NOMO-1 treated with DMSO at 0.1 percent for 48 hours (cell line): ENCODE data around the gene HK2.
"Not testable (repeated sequence)": the region's sequence is repeated elsewhere in the genome, so short reads cannot be mapped to it uniquely, and the experiment has no call there.

Source experiments
- DNase-seq: peaks from one replicate; lab custom pipeline; 2025; ENCODE audit not compliant: unreplicated experiment; lab: John Stamatoyannopoulos, UW

The HK2 gene

DNA sequence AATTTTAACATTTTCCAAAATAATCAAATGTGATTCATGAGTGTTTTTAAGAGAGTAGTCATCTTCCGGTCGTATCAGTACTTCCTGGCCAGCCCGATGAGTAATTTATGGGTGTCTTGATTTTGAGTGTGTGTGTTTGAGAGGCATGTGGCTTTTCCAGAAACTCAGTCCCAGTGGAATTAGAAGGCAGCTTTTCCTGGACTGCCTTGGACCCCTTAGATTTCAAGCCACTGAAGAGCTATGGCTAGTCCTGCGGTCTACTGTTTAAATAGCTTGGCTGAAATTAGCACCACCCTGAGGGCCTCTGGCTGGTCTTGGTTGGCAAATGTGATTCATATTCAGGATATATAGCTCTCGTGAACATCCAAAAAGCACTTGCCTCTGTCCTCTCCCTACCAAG is 59.4 kb downstream of the HK2 start:
- DNase-seq, result no peak

DNA sequence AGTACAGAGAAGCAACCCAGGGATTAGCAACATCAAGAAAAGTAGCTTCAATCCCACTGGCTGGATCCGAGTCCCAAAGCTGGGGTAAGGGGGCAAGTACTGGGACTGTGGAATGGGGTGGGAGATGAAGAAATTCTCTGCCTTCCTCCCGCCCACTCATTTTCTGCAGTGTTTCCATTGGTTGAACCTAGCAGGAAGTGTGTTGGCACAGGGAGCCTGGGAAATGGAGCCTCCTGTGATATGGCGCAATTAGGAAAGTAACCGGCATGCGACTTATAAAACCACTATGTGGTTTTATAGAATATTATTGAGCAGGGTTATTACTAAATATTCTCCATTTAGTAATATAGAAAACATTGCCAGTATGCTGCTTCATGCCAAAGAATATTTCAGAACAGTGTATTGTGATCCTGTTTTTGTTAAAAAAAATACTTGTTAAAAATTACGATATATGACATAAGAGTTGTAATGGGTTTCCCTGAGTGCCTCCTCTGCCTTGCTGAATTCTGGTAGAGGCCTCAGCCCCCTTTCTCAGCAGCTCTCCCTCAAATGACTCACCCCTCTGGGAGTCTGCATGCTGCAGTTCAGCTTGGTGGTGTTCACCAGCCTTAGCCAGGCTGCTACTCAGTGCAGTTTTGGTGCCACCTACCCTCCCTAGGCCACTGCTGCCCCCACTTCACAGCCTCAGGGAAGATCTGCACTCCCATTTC is 60.5 kb downstream of the HK2 start:
- no peak for DNase-seq

DNA sequence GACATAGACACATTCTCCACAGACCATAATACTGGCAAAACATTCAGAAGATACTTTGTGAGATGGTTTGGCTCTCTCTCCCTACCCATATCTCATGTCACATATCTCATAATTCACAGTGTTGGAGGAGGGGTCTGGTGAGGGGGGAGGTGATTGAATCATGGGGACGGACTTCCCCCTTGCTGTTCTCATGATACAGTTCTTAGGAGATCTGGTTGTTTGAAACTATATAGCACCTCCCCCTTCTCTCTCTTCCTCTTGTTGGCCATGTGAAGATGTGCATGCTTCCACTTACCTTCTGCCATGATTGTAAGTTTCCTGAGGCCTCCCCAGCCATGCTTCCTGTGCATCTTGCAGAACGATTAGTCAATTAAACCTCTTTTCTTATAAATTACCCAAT is 61.1 kb downstream of the HK2 start:
- no peak for DNase-seq

DNA sequence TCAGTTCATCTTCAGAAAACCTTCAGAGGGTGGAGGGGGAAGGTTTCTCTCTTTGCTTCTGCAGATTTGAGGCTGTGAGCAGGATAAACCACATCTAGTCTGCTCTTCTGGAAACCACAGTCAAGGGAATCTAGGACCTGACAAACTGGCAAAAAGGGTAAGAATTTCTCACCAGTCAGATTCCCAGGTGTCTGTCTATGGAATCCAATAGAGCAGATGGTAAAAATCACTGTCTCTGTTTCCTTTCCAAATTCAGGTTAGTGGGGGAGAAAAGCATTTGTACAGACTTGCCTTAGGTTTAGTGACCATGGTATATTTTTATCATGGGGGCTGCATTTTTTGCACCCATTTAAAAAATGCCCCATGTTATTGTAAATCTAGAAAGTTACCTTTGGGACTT is 62.3 kb downstream of the HK2 start:
- DNase-seq, result no peak

DNA sequence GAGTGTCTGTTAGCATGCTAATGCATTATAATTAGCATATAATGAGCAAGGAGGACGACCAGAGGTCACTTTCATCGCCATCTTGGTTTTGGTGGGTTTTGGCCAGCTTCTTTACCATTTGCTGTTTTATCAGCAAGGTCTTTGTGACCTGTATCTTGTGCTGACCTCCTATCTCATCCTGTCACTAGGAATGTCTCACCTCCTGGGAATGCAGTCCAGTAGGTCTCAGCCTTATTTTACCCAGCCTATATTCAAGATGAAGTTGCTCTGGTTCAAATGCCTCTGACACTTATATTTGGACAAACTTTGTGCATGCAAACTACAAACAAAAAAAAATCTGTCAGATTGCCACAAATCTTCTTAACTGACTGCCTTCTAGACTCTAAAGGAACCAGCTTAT is 66.3 kb downstream of the HK2 start:
- not testable (repeated sequence) for DNase-seq

DNA sequence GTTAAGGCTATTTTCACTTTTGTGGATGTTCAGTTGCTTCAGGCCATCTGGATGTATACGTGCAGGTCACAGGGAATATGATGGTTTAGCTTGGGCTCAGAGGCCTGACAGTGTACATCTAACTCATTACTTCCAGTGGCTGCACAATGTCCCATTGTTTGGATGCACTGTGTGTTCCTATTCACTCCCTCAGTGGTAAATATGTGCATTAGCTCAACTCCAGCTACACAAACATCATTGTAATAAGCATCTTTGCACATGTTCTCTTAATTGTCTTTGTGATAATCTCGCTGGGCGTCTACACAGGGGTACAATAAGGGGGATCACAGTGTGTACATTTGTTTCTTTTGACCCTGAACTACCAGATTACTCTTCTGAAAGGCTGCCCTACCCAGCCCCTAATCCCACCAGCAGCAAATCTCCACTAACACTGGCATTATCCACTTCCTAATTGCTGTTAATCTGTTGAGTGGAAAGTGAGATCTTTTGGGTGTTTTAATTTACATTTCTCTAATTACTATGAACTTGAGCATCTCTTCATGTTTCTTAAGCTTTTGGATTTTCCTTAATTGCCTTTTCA is 68.4 kb downstream of the HK2 start:
- DNase-seq, result no peak

DNA sequence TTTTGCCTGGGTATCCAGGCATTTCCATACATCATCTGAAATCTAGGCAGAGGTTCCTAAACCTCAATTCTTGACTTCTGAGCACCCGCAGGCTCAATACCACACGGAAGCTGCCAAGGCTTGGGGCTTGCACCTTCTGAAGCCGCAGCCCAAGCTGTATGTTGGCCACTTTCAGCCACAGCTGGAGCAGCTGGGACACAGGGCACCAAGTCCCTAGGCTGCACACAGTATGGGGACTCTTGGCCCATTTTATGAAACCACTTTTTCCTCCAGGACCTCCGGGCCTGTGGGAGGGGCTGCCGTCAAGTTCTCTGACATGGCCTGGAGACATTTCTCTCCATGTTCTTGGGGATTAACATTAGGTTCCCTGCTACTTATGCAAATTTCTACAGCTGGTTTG is 72.5 kb downstream of the HK2 start:
- no peak for DNase-seq

DNA sequence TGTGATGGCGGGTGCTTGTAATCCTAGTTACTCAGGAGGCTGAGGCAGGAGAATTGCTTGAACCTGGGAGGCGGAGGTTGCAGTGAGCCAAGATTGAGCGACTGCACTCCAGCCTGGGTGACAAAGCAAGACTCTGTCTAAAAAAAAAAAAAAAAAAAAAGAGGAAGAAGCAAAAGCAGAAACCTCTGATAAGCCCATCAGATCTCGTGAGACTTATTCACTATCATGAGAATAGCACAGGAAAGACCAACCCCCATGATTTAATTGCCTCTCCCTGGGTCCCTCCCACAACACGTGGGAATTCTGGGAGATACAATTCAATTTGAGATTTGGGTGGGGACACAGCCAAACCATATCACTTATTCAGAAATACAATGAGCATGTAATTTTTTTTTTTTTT is 73.6 kb downstream of the HK2 start:
- not testable (repeated sequence) for DNase-seq

DNA sequence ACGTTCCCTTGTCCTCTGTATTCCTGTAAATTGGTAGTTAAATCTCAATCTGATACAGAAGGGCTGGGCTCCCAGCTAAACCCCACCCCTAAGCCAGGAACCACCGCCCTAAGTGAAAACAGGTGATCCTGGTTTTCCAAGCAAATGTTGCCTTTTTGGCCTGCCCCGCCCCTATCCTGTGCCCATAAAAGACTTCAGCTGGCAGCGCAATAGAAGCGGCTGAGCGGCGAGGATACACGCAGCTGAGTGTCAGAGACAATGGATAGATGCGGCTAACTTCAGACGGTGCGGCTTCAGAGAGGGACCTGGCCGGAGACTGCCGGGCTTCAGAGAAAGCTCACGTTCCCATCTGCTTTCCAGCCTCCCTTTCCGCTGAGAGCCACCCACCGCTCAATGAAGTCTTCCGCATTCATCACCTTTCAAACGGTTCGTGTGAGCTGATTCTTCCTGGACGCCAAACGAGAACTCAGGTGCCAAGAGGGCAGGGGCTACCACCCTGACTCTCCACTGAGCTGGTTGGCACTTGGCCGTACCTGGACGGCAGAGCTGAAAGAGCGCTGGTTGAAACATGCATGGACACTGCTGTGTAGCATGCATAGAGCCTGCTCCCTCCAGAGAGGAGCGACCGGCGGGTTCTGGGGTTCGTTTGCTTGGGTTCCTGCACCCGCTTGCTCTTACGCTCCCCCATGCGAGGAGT is 75.0 kb downstream of the HK2 start:
- no peak for DNase-seq

DNA sequence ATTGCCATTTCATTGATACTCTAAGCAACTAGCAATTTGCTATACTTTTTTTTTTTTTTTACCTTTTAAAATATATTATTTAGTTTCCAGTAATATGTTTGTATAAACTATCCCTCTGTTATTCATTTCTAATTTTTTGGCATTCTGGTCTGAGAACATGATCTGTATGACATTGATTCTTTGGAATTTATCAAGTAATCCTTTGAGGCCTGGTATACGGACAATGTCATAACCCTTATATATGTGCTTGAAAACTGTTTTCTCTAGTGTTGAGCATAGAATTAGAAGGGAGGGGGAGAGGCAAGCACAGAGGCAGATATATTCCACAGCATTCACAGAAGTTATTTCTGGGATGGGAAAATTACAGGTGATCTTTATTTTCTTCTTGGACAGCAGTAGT is 76.3 kb downstream of the HK2 start:
- DNase-seq, result no peak

DNA sequence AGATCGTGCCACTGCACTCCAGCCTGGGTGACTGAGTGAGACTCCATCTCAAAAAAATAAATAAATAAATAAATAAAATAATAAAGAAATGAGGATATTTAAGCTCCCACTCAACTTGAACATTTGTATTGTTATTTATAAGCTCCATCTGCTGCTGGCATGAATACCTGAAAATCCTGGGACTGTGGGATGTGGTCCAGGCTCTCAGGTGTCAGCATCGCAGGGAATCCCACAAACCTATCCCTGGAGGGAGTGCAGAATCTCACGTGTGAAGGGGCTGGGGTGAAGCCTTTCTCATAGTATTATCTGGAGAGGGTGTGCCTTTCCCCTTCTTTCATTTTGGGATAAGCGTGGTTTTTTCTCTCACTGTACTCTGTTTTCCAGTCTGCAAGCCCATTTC is 77.1 kb downstream of the HK2 start:
- no peak for DNase-seq

DNA sequence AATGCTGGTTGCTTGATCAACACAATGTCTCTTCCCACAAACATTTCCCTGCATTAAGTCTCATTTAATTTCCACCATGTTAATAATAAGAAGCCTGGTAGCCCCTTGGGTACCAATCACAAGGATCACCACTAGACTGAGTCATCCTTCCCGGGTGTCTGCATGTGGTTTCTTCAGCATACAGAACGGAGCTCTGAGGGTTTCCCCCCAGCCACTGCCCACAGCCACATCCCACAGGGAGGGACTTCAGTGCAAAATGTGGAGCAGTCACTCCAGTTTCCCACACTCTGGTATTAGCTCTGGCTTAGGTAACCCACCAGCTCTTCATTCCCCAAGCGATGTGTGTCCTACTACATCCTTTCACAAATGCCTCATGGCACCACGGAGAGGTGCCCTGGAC is 81.8 kb downstream of the HK2 start:
- DNase-seq, result no peak

DNA sequence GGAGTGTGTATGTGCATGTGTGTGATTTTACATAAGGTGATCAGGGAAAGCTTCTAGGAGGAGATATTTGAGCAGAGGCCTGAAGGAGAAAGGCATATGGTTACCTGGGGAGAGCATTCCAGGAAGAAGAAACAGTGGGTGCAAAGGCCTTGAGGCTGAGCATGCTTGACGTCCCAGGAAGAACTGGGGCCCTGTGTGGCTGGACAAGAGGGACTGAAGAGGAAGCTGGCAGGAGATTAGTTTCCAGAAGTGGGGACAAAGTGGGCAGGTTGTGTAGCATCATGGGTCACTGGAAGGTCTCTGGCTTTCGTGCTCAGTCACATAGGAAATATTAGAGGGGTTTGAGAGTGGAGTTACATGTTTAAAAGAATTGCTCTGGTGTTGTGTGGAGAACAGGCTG is 82.5 kb downstream of the HK2 start:
- no peak for DNase-seq

DNA sequence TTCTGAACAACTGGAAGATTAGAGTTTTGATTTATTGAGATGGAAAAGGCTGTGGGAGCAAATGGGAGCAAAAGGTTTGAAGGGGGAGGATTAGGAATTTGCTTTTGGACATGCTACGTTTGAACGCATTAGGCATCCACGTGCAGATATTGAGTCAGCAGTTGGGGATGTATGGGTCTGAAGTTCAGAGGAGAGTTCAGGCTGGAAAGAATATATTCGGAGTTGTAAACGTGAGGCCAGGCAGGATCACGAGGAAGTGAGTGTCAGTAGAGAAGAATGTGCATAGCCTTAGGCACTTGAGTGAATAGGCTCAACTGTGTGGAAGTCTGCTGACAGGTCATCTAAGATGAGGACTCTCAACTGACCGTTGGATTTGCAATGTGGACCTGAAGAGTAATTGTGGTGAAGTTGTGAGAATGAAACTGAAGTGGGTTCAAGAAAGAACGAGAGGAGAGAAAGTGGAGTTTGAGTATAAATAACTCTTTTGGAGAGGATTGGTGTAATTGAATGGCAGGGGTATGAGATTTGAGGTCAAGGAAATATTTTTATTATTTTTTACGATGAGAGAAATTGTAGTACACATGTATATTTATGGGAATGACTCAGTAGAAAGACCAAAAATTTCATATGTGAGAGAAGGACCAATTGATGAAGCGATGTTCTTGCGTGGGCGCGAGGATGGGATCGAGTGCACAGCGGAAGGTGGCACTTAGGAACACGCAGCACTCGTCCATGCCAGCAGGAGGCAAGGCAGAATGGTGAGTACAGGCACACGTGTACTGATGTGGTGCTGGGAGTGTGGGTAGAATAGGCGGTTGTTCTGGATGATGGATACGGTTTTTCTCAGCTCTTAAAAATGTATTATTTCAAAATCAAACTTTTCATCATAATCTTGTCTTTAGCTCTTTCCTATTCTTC is 84.0 kb downstream of the HK2 start:
- no peak for DNase-seq

DNA sequence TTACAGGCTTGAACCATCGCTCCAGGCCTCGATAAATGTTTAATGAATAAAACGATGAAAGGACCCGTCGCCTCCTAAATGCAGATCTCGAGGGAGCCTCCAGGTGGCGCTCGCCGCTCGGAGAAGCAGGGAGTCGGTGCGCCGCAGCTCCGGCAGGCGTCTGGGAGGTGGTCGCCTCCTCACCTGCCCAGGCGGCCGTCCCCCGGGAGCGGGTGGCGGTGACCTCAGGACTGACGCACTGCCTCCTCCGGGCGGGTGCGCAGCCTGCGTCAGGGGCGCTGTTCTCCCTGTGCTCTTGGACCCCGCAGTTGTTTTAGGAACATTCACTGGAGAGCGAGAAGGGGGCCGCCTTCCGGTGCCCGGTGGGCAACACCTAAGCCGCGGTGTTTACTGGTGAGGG is 85.9 kb downstream of the HK2 start:
- DNase-seq, result peak; percentile 37

DNA sequence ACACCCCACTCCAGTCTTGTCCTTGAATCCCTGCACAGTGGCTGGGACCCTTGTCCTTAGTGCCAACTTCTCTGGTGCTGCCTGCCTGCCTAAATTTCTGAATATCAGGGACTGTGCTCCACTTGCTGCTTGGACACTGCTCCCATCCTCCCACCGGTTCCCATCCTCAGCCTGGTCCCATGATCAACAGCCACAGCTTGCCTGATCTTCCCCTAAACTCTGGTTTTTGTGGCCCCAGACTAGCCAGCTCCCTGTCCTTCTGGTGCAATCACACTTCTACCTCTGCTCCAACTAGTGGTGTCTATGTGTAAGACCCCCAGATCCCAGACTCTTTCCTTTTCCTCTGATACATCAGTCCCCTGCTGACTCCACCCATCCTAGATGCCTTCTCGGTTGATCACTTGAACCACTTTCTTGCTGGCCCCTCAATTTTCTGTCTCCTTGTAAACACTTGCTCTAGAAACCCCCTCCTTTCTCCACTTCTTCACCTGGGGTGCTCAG is 87.4 kb downstream of the HK2 start:
- DNase-seq, result no peak

DNA sequence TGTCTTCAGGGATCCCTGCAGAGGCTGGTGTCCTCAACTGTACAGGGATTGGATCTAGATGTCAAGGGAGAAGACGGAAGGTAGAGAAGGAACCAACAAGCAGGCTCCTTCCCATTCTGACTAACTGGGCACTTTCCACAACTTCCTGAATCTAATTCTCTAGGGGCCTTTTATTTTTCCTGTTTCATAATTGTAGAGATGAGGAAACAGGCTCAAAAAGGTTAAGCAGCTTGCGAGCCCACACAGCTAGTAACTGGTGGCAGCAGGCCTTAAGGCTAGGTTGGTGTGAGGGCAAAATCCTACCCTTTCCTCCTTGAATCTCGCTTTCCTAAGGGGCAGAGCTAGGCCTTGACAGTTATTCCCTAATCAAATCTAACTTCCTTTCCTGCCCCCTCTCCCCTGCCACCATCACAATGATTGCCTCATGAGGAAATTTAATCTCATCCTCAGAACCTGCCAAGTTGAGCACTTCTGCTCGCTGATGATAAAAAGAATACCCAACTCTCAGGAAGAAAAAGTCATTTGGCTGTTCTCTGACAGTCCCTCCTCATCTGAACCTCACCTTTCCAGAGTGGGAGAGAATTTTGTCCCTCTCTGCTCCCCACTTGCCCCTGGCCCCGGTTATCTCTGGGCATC is 88.8 kb downstream of the HK2 start:
- peak; percentile 83 for DNase-seq

DNA sequence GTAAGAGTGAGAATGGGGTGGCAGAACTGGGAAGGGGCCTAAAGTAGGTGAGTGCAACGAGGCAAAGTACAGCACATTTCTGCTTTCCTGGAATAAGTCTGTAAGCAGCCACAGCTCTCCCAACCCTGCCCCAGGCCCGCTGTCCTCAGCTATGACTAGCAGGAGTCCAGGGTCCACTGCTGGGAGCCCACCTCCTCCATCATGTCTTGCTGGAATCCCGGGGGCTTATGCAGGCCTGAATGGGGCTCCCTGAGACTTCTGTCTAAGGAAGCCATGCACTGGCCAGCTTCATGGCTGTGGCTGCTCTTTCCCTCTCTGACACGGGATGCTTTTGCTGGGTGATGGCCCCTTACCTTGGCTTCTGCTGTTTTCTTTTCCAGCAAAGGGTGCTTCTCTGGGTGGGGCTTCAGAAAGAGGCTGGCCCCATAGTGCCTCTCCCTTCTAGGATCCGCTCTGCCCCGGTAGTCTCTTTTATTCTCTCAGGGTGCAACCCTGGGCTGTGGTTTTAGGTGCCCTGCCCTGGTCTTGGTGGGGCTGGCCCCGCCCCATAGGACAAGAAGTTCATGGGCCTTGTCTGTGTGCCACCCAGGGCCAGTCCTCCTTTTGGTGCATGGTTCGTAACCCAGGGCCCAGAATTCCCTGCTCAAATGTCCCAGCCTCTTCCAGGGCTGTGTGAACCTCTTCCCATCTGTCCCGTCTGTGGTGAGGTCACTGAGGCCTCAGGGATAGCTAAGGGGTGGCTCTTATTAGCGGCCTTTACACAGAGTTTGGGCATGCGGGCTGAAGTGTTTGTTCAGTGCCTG is 90.7 kb downstream of the HK2 start:
- DNase-seq, result no peak

DNA sequence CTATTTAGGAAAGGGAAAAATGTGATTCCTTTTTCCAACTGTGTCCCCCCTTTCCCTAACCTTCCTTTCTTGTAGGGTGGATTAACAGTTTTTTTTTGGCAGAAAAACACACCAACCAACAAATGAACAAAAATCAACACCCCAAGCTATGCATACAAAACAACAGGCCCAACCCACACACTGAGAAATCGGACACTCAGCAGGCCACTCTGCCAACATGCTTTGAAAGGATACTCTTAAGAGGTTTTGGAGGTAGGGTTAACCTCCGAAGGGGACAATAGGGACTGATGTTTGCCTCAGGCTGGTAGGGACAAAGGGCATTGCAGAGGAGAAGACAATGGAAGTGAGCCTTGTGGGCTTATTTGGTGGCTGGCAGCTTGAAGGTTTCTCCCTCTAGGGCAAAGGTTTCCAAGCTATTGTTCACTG is 91.4 kb downstream of the HK2 start:
- DNase-seq, result no peak

DNA sequence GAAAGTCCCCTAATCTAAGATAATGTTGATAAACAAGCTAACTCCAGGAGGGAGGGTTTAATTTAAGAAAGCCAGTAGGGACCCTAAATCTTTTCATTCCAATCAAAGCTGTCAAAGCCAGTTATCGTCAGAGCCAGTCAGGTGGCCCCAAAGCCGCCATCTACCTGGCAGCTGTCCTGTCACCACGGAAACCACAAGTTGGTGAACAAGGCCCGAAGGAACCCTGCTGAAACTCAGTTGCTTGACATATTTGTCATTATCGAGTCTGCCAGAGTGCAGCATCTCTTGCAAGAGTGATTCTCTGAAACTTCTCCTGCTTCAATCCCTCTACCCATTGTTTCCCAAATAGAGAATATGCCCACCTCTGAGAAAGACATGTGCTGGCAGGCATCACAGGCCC is 93.7 kb downstream of the HK2 start:
- DNase-seq, result no peak
